GM13976 (cell line): Measurements from ENCODE around the gene FCHSD2.
"Not testable (repeated sequence)": the region's sequence is repeated elsewhere in the genome, so short reads cannot be mapped to it uniquely, and the experiment has no call there.

Experiments used
- DNase-seq: peaks from one replicate; pipeline ENCODE4 v3.0.0; 2012; ENCODE audit warnings: low spot score
- CTCF ChIP-seq: IDR thresholded peaks from 2 replicates; pipeline ENCODE4 v1.5.1; 2012; ENCODE audit warnings: borderline replicate concordance, mild to moderate bottlenecking; ENCODE audit not compliant: insufficient read depth; ENCODE audit errors: extremely low read depth, missing control alignments, control extremely low read depth
- in situ Hi-C: fragments of 300-500 bp; cut with MboI; formaldehyde crosslinking; loops from one replicate; pipeline ENCODE4 v1.12.0; 2022; ENCODE audit warnings: low sequenced_read_pairs, mixed read lengths, inconsistent platforms; ENCODE audit not compliant: unreplicated experiment

Gene FCHSD2

GRCh38 chr11:72863091-72863490 is 279.0 kb downstream of the FCHSD2 start:
- no peak for DNase-seq
- in situ Hi-C loops = no loop called here
- TF ChIP-seq CTCF = no peak

GRCh38 chr11:72860592-72860991 is 281.5 kb downstream of the FCHSD2 start:
- no peak for TF ChIP-seq CTCF
- in situ Hi-C loops = no loop called here
- no peak for DNase-seq

- TF ChIP-seq CTCF = no peak
- no peak for DNase-seq
- in situ Hi-C loops = no loop called here
These were observed 282.1 kb downstream of the FCHSD2 start for GRCh38 chr11:72860010-72860409.

GRCh38 chr11:72859126-72859525 is 283.0 kb downstream of the FCHSD2 start:
- no peak for DNase-seq
- in situ Hi-C loops = no loop called here
- no peak for TF ChIP-seq CTCF

- in situ Hi-C loops, DNase-seq: not testable (repeated sequence)
These were observed 283.9 kb downstream of the FCHSD2 start for GRCh38 chr11:72858267-72858666.

GRCh38 chr11:72856551-72857345 is 285.4 kb downstream of the FCHSD2 start:
- TF ChIP-seq CTCF = no peak
- no peak for DNase-seq
- in situ Hi-C loops = no loop called here

- in situ Hi-C loops = no loop called here
- no peak for TF ChIP-seq CTCF
- no peak for DNase-seq
These were observed 286.1 kb downstream of the FCHSD2 start for GRCh38 chr11:72856065-72856464.
